NCI-H1048 (cell line): ENCODE measurements around the gene SCAP.
A peak's percentile ranks its signal among the peaks of the same experiment; 100 is the strongest.
"Not testable (repeated sequence)": the region's sequence is repeated elsewhere in the genome, so short reads cannot be mapped to it uniquely, and the experiment has no call there.

ENCODE experiments used
- DNase-seq: peaks from one replicate; lab custom pipeline; 2025; lab: John Stamatoyannopoulos, UW

Gene SCAP

DNA sequence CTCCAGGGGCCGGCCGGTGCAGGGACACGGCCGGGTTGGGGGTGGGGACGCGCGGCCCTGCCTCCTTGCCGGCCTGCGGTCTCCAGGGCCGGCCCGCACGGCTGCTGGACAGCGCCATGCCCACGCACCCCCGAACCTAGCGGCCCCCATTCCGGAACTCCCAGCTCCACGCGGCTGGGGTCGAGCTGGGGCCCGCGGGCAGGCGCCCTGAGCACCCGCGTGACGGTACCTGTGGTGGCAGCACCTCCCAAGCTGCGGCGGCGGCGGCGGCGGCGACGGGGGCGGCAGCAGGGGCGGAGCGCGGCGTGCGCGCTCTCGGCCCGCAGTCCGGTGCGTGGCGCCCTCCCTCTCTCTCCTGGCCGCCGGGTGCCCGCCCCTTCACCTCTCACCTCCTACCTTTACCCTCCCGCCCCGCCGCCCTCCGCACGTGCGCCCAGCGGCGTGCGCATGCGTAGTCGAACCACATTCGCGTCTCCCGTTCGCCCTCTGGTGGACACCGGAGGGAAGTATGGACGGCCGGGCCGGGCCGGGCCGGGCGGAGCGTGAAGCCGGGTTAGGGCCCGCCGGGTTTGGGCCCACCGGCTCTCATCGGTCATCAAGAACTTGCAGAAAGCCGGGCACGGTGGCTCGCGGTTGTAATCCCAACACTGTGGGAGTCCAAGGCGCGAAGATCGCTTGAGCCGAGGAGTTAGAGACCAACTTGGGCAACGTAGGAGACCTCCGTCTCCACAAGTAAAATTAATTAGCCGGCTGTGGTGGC is at the start of gene SCAP:
Gene SCAP (minus strand): TSS at position 372 of the 760 bp plus-strand sequence. CDS start 32,948 bp downstream, outside the sequence.
- peak; percentile 48 for DNase-seq

DNA sequence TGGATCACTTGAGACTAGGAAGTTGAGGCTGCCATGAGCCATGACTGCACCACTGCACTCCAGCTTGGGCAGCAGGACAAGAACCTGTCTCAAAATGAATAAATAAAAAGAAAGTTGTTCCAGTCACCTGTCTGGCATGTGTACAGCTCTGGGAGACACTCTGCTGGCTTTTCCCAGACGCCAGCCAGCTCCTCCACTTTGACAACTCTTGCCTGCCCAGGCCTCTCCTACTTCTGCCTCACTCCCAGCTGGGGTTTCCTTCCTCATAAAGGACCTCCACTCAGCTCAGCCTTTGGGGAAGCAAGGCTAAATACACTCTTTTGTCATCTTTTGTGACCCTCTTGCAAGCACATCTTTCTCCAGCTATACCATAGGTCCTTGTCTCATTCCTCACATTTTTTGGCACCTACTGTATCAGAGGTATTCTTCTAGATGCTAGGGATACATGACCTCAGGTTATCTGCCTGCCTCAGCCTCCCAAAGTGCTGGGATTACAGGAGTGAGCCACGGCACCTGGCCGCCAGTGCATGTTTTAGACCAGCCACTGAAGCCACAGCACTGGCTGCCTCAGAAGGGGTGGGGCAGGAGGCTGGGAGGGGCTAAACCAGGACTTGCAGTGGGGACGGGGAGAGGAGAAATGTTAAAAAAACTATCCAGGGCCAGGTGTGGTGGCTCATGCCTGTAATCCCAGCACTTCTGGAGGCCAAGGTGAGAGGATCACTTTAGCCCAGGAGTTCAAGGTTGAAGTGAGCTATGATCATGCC is 47.8 kb upstream of the SCAP start:
- no peak for DNase-seq

DNA sequence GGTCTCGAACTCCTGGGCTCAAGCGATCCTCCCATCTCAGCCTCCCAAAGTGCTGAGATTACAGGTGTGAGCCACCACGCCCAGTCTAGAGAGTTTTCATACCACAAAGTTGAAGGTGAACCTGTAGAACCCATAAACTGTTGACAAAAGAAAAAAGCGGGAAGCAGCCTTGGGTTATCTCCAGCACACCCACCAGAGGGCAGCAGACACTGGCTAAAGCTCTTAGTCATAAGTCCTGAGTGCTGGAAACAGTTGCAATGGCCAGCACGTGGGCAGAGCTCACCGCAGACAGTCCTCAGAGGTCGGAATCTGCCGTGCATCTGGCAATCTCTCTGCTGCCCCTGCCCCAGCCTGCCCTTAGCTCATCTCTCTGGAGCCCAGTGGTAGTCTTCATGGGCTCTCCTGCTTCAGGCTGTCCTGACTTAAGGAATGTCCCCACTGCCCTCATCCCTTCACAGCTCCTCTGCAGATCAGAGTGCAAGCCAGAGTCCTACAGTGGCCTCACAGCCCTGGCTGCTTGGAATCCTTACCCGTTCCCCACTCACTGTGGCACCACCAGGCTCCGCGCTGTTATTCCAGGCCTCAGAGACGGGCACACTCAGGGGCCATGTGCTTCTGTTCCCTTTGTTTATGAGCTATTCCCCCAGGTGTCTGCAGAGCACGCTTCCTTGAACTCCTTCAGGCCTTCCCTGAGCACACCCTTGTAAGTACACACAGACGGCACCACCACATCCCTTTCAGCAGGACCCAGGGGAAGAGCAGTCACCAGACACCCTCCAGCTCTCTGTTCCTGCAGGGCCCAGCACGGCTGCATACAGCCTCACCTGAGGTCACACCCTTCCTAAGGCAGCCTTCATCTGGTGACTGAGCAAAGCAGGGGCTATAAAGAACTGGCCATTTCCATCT is 46.6 kb upstream of the SCAP start:
- peak; percentile 78 for DNase-seq

DNA sequence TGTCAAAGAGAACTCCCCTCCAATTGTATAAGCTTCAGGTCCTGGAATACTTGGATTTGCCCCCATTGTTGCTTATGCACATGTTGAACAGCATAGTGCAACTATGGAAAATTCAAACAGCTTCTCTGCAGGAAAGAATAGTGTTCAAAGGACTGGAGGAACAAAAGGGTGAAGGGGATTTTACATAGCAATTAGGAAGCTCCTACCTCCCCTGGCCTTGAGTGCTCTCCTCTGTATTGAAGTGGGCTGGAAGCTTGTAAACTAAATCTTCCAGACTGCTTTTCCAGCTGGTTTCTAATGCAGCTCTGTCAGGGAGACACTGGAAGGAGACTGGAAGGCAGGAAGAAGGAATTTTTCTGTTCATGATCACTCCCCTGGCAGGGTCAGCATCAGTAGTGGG is 45.0 kb upstream of the SCAP start:
- no peak for DNase-seq

DNA sequence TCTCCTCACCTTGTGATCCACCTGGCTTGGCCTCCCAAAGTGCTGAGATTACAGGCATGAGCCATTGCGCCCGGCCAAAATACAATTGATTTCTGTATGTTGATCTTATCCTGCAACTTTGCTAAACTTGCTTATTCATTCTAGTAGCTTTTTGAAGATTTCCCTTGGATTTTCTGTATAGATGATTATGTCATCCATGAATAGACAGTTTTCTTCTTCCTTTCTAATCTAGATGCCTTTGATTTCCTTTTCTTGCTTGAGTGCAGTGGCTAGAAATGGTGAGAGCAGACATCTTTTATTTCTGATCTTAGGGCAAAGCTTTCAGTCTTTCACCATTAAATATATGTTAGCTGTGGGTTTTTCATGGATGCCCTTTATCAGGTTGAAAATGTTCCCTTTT is 42.2 kb upstream of the SCAP start:
- no peak for DNase-seq

DNA sequence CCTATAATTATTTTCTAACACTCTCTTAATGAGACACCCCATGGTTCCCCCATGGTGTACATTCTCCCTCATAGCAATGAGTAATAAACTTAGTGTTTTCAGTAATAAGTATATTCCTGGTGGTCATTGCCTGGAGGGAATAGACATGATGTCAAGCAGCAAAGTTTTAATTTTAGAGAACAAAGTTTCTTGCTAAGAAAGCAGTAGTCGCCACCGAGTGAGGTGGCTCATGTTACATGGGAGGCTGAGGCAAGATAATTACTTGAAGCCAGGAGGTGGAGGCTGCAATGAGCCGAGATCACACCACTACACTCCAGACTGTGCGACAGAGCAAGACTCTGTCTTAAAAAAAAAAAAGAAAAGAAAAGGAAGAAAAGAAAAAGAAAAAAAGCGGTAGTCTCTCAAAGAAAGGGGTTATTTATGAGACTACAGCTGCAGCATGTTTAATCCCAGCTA is 40.2 kb upstream of the SCAP start:
- DNase-seq = no peak

DNA sequence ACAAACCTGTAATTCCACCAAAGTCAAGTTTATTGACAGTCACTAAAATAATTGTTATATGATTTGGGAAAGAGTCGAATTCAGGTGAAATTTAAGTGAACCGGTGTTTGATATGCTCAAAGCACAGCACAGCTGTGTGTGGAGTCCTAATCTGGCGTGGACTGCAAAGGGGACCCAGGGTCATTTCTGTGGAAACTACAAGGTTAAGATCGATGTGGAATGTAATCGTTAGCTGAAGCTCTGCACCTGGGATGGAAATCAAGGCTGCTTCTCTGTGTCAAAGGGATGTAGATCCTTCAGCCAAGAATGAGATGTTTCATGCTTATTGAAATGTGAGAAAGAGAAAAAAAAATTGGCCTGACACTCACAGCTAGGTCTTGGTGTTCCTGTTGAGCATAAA is 39.4 kb upstream of the SCAP start:
- no peak for DNase-seq

DNA sequence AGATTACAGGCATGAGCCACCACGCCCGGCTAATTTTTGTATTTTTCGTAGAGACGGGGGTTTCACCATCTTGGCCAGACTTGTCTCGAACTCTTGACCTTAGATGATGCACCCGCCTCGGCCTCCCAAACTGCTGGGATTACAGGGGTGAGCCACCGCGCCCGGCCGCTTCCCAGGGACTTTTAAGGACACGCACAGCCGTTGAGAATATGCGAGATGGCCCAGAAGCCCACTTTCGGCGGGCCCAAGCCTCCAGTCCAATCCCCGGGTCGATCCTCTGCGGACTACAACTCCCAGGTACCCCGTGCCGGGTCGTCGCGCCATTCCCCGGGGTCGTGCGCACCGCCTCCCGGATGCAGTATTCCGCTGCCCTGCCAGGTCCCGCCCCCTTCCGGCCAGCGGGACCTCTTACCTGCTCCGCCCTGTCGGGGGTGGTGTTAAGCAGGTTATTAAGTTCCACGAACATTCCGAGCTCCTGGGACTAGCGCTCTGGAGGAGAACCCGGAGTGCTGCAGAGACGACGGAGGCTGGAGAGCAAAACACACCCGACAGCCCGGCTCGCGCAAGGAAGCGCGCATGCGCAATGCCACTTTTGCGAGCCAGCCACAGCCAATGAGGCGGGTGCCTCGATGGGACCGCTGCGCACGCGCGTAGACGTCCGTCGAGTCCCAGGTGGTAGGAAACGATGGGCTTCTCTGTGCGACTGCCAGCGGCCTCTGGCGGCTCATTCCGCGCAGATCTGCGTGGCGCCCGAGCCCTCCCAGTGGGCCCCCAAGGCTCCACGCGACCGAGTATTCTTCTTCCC is 37.6 kb upstream of the SCAP start, which contains the start of gene ELP6:
Gene ELP6 (minus strand): TSS at position 588 of the 805 bp plus-strand sequence. CDS start 122 bp downstream, at position 466.
- DNase-seq = peak; percentile 92

DNA sequence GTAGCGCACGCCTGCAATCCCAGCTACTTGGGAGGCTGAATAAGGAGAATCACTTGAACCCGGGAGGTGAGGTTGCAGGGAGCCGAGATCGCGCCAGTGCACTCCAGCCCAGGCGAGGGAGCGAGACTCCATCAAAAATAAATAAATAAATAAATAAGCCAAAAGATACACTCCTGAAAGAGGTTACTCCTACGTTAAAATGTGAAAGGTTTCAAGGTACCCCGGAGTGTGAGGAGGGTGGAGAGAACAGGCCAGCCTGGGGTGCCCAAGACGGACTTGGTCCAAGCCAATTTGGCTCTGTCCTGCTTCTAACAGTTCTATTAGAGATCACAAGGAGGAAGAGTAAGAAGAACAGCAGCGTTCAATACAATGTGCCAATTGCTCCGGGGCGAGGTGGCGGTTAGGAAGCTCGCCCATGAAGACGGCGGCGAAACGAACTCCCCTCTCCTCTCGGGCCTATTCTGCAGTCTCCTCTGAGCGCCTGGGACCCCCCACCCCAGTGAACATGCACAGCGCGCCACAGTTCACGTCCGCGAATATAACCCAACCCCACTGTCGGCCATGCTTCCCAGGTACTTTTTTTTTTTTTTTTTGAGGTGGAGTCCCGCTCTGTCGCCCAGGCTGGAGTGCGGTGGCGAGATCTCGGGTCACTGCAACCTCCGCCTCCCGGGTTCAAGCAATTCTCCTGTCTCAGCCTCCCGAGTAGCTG is 36.8 kb upstream of the SCAP start:
- no peak for DNase-seq

DNA sequence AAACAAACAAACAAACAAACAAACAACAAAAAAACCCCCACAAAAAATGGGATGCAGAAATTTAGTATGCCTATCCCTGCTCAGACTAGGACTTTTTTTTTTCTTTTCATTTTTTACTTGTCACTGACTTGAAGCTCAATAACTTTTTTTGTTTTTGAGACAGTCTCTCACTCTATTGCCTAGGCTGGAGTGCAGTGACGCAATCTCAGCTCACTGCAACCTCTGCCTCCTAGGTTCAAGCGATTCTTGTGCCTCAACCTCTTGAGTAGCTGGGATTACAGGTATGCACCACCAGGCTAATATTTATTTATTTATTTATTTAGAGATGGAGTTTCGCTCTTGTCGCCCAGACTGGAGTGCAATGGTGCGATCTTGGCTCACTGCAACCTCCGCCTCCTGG is 29.5 kb upstream of the SCAP start:
- not testable (repeated sequence) for DNase-seq

DNA sequence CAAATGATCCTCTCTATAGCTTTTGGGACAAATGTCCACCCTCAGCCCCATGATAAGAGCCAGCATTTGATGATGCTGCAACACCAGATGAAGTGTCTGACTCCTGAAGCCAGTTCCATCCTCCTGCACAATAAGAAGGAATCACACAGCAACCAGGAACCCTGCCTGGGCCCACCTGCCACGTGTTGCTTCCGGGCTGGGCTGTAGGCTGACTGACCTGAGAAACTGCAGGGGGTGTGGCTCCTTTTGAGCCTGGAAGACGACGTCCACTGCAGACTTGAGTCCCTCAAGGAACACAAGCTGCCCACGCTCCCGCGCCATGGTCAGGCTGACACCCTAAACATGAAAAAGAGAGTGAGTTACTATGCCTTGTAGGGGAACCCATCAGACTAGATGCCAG is 28.4 kb upstream of the SCAP start:
- DNase-seq = no peak

DNA sequence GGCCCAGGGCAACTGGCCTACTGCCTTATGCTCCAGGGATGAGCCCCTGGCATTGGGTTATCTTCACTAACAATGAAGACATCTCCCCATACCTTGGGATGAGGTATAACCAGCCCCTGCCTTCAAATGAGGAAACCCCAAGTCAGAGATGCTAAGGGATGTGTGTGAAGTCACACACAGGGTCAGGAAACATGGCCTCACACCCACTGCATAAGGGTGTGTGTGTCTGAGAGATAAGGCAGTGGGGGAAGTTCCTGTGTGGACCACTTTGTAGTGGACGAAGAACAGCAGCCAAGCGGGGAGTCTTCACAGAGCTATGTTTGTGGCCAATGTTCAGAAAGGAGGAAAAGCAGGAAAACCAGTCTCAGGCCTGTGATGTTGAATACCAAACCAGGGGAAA is 27.3 kb upstream of the SCAP start:
- no peak for DNase-seq

DNA sequence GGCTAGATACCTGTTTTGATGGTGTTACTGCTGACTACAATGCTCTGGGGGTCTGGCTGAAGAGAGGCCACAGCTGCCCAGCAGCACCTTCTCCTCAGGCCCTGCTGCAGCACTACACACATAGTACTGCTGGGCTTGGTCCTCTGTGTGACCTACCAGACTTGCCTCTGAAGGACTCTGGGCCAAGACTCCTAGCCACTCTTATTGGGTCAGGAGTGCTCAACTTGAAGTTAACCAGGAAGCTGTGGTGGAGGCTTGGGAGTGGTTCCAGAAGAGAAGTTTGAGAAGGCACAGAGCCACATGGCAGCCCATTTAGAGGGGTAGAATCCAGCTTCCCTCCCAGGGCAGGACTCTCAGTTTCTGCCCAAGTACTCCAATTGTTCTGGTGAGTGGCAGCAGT is 21.2 kb upstream of the SCAP start:
- DNase-seq = no peak

DNA sequence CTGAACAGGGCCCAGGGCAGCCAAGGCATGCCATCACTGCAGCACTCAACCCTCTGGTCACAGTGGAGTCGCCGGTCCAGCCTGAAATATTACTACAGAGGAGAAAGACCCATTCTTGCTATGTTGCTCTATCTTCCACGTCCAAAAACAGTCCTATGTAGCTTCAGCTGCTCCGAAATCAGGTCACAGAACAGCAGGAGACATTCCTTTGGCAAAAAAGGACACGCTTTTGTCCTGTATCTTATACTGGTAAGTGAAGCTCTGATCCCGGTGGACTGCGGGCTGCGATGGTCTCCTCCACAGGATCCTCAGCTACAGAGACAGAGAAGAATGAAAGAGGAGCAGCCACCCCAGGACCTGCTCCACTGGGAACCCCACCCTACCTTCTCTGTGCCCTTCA is 20.1 kb upstream of the SCAP start:
- no peak for DNase-seq

DNA sequence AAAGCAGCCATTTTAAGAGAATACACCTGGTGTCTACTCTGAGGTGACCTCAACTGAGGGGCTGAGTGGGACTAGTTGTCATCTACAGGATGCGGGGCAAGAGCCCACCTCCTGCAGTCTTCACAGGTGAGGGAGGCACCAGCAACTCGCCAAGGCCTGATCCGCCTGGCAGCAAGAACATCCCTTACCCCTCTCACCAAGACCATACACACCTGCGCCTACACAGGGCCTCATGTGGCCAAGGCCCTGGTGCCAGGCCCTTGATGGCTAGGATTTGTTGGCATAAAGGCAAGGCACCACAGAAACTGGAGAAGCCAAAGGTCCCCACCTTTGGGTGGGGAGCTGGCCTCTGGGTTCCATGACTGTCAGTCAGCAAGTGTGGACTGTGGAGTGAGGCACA is 19.4 kb upstream of the SCAP start:
- DNase-seq = no peak

DNA sequence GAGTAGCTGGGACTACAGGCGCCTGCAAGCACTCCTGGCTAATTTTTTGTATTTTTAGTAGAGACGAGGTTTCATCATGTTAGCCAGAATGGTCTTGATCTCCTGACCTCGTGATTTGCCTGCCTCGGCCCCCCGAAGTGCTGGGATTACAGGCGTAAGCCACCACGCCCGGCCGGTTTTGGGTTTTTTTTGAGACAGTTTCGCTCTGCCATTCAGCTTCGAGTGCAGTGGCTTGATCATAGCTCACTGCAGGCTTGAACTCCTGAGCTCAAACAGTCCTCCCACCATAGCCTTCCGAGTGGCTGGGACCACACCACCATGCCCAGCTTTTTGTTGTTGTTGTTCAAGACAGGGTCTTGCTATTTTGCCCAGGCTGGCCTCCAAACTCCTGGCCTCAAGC is 16.0 kb upstream of the SCAP start:
- no peak for DNase-seq

DNA sequence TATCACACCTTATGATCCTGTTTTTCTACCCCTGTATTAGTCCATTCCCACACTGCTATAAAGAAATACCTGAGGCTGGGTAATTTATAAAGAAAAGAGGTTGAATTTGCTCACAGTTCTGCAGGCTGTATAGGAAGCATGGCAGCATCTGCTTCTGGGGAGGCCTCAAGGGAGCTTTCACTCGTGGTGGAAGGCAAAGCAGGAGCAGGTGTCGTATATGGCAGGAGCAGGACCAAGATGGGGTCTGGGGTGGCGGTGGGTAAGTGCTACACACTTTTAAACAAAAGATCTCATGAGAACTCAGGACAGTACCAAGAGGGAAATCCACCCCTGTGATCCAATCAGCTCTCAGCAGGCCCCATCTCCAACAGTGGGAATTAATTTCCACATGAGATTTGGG is 15.4 kb upstream of the SCAP start:
- no peak for DNase-seq

DNA sequence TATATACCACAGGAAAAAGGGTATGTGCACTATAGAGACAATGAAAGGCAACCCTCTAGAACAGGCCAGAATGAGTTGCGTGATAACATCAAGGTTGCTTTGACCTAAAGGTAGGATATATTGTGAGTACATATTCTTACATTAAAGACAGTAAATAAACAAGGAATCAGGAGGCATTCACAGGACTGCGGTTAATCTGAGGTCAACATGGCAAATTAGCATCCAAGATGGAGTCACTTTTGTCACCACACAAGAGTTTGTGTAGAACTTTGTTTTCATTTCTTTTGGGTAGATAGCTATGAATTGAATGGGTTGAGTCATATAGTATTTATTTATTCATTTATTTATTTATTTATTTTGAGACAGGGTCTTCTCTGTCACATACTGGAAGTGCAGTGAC is 11.5 kb upstream of the SCAP start:
- no peak for DNase-seq

DNA sequence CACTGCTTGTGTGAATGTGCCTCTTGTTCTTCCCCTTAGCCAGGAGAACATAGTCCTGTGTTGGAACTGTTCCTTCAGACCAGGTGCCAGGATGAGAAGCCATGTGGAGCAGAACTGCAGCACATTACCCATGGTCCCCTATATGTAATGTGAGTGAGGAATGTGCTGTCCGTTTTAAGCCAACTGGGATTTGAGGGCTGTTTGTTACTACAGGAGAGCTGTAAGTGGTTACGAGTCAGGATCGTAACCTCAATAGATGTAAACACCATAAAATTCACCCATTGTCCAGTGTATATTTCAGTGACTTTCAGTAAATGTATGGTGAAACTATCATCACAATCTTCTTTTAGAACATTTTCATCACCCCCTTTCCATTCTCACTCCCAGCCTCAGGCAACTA is 10.1 kb upstream of the SCAP start:
- DNase-seq = no peak

DNA sequence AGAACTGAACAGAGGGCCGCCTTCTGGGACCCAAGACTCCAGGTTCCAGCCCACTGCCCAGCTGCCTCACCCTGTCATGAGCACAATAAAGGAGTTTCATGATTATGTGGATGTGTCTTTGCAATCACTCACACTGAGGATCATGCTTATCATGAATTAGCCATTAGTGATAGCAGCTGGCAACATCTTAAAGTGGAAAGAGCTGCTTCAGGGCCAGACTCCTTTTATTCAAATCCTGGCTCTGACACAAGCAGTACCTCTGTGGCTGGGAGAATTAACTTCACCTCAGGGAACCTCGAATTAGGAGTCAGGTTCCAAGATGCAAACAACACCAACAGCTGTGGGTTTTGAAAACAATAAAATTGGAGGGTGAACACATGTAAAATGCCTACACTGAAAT is 6.6 kb upstream of the SCAP start:
- DNase-seq = no peak

DNA sequence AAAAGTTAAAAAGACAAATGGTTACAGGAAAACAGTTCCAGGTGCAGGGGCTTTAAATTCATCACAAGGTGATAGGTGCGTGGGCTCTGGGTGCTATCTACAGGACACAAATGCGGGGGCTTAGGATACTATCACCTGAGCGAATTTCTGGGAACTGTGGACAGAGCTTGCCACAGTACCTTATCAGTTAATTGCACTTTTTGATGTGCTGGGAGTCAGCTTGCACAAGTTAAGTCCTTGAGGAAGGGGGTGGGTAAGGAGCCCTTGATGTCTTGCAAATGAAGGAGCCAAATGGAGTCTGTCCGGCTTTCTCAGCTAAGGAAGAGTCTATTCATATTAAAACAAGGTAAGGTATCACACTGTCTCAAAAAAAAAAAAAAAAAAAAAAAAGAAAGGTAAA is 6.0 kb upstream of the SCAP start:
- DNase-seq = not testable (repeated sequence)
